Activated naive CD4-positive, alpha-beta T cell treated with anti-CD3 and anti-CD28 coated beads, Interleukin-2, amount 50 U/mL, for 72 hours (primary cell): ENCODE results near the gene COPB2. TPM values are rescaled to one million over a fixed set of nuclear protein-coding genes. Genes with fewer than 3 reads are reported as not detected.
"Not testable (repeated sequence)": the region's sequence is repeated elsewhere in the genome, so short reads cannot be mapped to it uniquely, and the experiment has no call there.

Experiments
- ATAC-seq, 2 donors: fragments of 150-1000 bp; cut with Tn5 transposase; 2 replicates each; pipeline ENCODE4 v1.10.0; 2021; ENCODE audit warnings: mild to moderate bottlenecking in 2 of 2, moderate library complexity in 2 of 2
- DNase-seq, 2 donors: peaks; one replicate each; pipeline ENCODE4 v3.0.0; 2021 to 2022; ENCODE audit warnings: low spot score in 2 of 2
- H3K27ac Mint-ChIP-seq, 2 donors: one replicate each; pipeline ENCODE4 v1.8.0; 2022; ENCODE audit warnings: mild to moderate bottlenecking in 2 of 2, mixed read lengths in 2 of 2
- H3K36me3 Mint-ChIP-seq, 2 donors: one replicate each; pipeline ENCODE4 v1.8.0; 2022; ENCODE audit warnings: mixed read lengths in 2 of 2
- H3K9me3 Mint-ChIP-seq, 2 donors: one replicate each; pipeline ENCODE4 v1.8.0; 2022; ENCODE audit warnings: mixed read lengths in 2 of 2
- total RNA-seq, 2 donors: library from RNA; stranded (reverse); gene quantifications; one replicate each; pipeline ENCODE4 v1.2.3, GENCODE V29; 2022

The COPB2 gene
- total RNA-seq, 2 donors from 2014 or later: 96.0 to 101 TPM

- H3K36me3 Mint-ChIP-seq: peaks cover 8 to 21% of the 10 kb centered on the region in 2 donors
These were observed 42.7 kb downstream of the COPB2 start for GRCh38 chr3:139346771-139347170.

GRCh38 chr3:139343895-139344856, 45.3 kb downstream of the COPB2 start, which contains the start of gene MRPS22:
Gene MRPS22, plus strand, starts transcription at chr3:139344020. Its CDS starts 7 bp downstream, at chr3:139344027.
- Mint-ChIP-seq H3K9me3 (peaks cover 7 to 13% of the 10 kb centered on the region in 2 donors), H3K36me3 (peaks cover 8 to 17% of the 10 kb centered on the region in 2 donors), H3K27ac (peak within 1 kb of the TSS in 1 of 2 donors; percentile 70)
- ATAC-seq (peak; percentile 96 to 97), DNase-seq (peak; percentile 72 to 85)

More at GRCh38 chr3:139346771-139347170, 42.7 kb downstream of the COPB2 start:
- H3K9me3 Mint-ChIP-seq: peaks cover 7 to 13% of the 10 kb centered on the region in 2 donors
- no peak for ATAC-seq
- no peak for DNase-seq
- no peak overlapping the region for H3K27ac Mint-ChIP-seq

- peaks cover 8 to 17% of the 10 kb centered on the region in 2 donors for H3K36me3 Mint-ChIP-seq
- DNase-seq (no peak), ATAC-seq (no peak)
- H3K9me3 Mint-ChIP-seq: peaks cover 7 to 13% of the 10 kb centered on the region in 2 donors
- H3K27ac Mint-ChIP-seq: no peak overlapping the region
These were observed 47.4 kb downstream of the COPB2 start for GRCh38 chr3:139342054-139342453.

GRCh38 chr3:139340784-139341183, 48.7 kb downstream of the COPB2 start:
- no peak for ATAC-seq
- peaks cover 8 to 17% of the 10 kb centered on the region in 2 donors for H3K36me3 Mint-ChIP-seq
- no peak for DNase-seq
- peaks cover 7 to 13% of the 10 kb centered on the region in 2 donors for H3K9me3 Mint-ChIP-seq
- H3K27ac Mint-ChIP-seq: no peak overlapping the region

GRCh38 chr3:139339219-139339906, 50.1 kb downstream of the COPB2 start:
- H3K27ac Mint-ChIP-seq: no peak overlapping the region
- DNase-seq: no peak

GRCh38 chr3:139338405-139338804, 51.0 kb downstream of the COPB2 start:
- Mint-ChIP-seq H3K9me3 (peaks cover 7 to 13% of the 10 kb centered on the region in 2 donors), H3K36me3 (peaks cover 7 to 15% of the 10 kb centered on the region in 2 donors), H3K27ac (no peak overlapping the region)
- ATAC-seq (no peak), DNase-seq (no peak)

More at GRCh38 chr3:139339219-139339906, 50.1 kb downstream of the COPB2 start:
- peak in 1 of 2 donors; percentile 15 for ATAC-seq
- Mint-ChIP-seq H3K9me3 (peaks cover 7 to 13% of the 10 kb centered on the region in 2 donors), H3K36me3 (peaks cover 8 to 17% of the 10 kb centered on the region in 2 donors)

- H3K9me3 Mint-ChIP-seq, ATAC-seq, H3K27ac Mint-ChIP-seq, DNase-seq, H3K36me3 Mint-ChIP-seq: not testable (repeated sequence)
These were observed 54.8 kb downstream of the COPB2 start for GRCh38 chr3:139334675-139335074.

GRCh38 chr3:139332092-139332491, 57.4 kb downstream of the COPB2 start:
- ATAC-seq: no peak
- DNase-seq: no peak
- Mint-ChIP-seq H3K36me3 (no peaks in the 10 kb centered on the region), H3K9me3 (no peaks in the 10 kb centered on the region), H3K27ac (no peak overlapping the region)

- ATAC-seq: peak; percentile 99
- DNase-seq: peak; percentile 86 to 96
- Mint-ChIP-seq H3K36me3 (no peaks in the 10 kb centered on the region), H3K27ac (no peak overlapping the region), H3K9me3 (no peaks in the 10 kb centered on the region)
These were observed 60.0 kb downstream of the COPB2 start for GRCh38 chr3:139329364-139329850.

GRCh38 chr3:139328356-139328755, 61.1 kb downstream of the COPB2 start:
- no peak for DNase-seq
- Mint-ChIP-seq H3K9me3 (no peaks in the 10 kb centered on the region), H3K36me3 (no peaks in the 10 kb centered on the region), H3K27ac (no peak overlapping the region)
- no peak for ATAC-seq

GRCh38 chr3:139327861-139328260, 61.6 kb downstream of the COPB2 start:
- ATAC-seq (no peak), DNase-seq (no peak)
- no peaks in the 10 kb centered on the region for H3K9me3 Mint-ChIP-seq
- no peak overlapping the region for H3K27ac Mint-ChIP-seq
- H3K36me3 Mint-ChIP-seq: no peaks in the 10 kb centered on the region

GRCh38 chr3:139327231-139327630, 62.2 kb downstream of the COPB2 start:
- Mint-ChIP-seq H3K27ac (no peak overlapping the region), H3K9me3 (no peaks in the 10 kb centered on the region), H3K36me3 (no peaks in the 10 kb centered on the region)
- no peak for ATAC-seq
- DNase-seq: no peak

GRCh38 chr3:139326707-139327106, 62.7 kb downstream of the COPB2 start:
- ATAC-seq (no peak), DNase-seq (no peak)
- H3K36me3 Mint-ChIP-seq: no peaks in the 10 kb centered on the region
- no peaks in the 10 kb centered on the region for H3K9me3 Mint-ChIP-seq
- H3K27ac Mint-ChIP-seq: peak overlapping the region in 1 of 2 donors; percentile 9

- no peak for ATAC-seq
- no peaks in the 10 kb centered on the region for H3K36me3 Mint-ChIP-seq
- DNase-seq: no peak
- no peaks in the 10 kb centered on the region for H3K9me3 Mint-ChIP-seq
- no peak overlapping the region for H3K27ac Mint-ChIP-seq
These were observed 63.3 kb downstream of the COPB2 start for GRCh38 chr3:139326131-139326530.

GRCh38 chr3:139325551-139325950, 63.9 kb downstream of the COPB2 start:
- DNase-seq: no peak
- ATAC-seq: no peak
- no peak overlapping the region for H3K27ac Mint-ChIP-seq
- no peaks in the 10 kb centered on the region for H3K9me3 Mint-ChIP-seq
- H3K36me3 Mint-ChIP-seq: no peaks in the 10 kb centered on the region

GRCh38 chr3:139324456-139324855, 65.0 kb downstream of the COPB2 start:
- Mint-ChIP-seq H3K36me3 (no peaks in the 10 kb centered on the region), H3K9me3 (no peaks in the 10 kb centered on the region), H3K27ac (no peak overlapping the region)
- ATAC-seq (no peak), DNase-seq (no peak)

- Mint-ChIP-seq H3K27ac (no peak overlapping the region), H3K9me3 (no peaks in the 10 kb centered on the region)
- no peak for ATAC-seq
These were observed 66.3 kb downstream of the COPB2 start for GRCh38 chr3:139323146-139323545.

More at GRCh38 chr3:139323146-139323545, 66.3 kb downstream of the COPB2 start:
- no peak for DNase-seq
- no peaks in the 10 kb centered on the region for H3K36me3 Mint-ChIP-seq
